ENCODE data around the gene PFDN4.

The PFDN4 gene

DNA sequence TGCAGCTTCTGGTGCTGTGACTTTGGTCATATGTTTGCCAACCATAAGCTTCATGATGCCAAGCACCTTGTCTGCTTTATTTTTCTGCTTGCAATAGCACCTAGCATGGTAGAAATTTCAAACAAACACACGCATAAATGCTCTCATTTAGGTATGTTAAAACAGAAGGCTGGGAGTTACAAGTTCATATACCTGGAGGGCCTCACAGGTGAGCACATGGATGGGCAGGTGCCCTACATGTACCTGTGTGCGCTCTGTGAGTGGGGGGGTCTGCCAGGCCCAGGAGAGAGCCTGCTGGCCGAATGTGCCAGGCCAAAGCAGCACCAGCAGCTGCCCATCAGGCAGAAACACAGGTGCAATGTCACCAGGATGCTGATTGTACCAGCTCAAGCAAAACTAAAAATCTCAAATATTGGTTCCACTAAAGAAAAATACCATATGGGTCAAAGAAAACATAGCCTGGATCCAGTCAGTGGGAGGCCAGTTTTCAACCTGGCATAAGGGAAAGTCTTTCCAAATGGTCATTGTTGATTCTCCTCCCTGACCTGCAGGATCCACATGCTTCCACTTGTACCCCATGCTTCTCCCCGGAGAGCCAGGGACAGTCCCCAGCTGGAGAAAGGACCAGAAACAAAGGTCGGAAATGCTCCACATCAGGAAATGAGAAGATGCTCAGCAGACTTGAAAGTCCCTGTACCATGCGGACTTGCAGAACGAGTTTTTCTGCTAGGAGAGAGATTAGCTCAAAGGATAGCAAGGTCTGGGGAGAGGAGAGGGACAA, 7.2 kb upstream of the PFDN4 start:
- no peak for DNase-seq (ENCODE audit: low spot score)

DNA sequence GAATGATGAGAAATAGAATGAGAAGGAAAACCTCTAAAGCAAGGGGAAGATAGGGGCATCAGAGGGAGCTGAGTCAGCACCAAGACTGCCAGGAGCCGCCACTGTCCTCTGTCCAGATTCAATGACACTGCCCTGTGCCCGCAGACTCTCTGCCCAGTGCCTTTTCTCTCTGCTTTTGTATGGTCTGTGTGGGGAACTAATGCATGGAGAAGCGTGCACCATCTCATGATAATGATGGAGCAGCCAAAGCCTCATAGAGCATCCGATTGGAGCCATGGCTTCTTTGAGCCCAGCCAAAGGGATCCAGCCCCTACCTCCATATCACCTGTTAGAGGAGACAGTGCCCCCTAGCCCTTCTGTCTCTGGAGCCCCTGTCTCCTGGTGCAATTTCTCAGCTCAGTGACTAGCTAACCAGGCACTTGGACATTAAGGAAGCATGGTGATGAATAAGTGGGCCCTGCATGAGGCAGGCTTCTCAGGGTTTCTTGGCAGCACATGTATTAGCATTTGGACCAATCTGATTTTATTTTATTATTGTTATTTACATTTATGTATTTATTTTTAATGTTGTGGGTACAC, 6.5 kb upstream of the PFDN4 start:
- DNase-seq (ENCODE audit: low spot score) = no peak

DNA sequence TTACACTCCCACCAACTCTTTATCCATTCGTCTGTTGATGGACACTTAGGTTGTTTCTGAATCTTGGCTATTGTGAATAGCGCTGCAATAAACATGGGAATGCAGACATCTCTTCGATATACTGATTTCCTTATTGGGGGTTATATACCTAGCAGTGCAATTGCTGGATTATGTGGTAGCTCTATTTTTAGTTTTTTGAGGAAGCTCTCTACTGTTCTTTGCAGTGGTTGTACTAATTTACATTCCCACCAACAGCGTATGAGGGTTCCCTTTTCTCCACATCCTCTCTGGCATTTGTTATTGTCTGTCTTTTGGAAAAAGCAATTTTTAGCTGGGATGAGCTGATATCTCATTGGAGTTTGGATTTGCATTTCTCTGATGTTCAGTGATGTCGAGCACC, 4.6 kb upstream of the PFDN4 start:
- no peak for DNase-seq (ENCODE audit: low spot score)

DNA sequence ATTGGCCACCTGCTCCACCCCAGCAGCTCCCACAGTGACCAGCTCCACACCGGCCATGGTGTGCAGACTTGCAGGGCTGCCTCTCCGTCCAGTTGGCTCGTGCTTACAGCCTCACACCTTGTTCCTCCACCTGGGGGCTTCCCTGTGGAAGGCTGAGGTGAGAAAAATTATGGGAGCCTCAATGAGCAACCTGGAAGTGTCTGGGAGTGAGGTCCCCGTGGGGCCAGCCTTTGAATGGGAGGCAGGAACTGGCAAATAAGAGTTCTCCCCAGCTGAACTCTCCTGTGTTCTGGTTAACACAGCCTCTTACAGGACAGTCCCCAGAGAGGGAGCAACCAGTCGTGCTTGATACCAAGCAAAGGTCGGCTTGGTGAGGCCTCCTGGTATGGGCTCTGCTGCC, 3.8 kb upstream of the PFDN4 start:
- no peak for DNase-seq (ENCODE audit: low spot score)

DNA sequence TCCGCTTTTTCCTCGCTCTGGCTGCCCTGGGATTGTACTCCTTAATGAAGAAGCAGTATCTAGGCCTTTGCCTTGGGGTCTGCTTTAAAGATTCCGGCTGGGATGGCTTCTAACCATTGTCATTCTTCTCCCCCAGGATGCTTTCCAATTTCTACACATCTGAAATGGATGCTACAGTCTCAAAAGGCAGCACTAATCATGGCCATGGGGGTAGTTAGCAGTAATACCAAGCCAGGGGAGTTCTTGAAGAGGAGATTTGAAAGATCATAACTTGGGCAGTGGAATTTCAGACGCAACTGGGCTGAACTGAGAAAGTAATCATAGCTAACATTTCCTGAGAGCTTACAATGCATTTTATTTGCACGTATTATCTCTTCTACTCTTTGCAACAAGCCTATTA, 3.4 kb upstream of the PFDN4 start:
- no peak for DNase-seq (ENCODE audit: low spot score)

DNA sequence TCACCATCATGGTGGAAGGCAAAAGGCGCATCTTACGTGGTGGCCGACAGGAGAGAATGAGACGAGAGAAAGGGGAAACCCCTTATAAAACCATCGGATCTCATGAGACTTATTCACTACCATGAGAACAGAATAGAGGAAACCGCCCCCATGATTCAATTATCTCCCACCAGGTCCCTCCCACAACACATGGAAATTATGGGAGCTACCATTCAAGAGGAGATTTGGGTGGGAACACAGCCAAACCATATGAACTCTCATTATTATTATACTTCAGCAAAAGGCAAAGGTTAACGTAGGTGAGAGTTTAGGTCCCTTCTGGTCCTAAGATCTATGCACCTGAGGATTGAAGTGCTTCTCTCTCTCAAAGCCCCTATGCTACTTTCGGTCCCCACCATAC, 2.4 kb upstream of the PFDN4 start:
- DNase-seq (ENCODE audit: low spot score) = no peak

DNA sequence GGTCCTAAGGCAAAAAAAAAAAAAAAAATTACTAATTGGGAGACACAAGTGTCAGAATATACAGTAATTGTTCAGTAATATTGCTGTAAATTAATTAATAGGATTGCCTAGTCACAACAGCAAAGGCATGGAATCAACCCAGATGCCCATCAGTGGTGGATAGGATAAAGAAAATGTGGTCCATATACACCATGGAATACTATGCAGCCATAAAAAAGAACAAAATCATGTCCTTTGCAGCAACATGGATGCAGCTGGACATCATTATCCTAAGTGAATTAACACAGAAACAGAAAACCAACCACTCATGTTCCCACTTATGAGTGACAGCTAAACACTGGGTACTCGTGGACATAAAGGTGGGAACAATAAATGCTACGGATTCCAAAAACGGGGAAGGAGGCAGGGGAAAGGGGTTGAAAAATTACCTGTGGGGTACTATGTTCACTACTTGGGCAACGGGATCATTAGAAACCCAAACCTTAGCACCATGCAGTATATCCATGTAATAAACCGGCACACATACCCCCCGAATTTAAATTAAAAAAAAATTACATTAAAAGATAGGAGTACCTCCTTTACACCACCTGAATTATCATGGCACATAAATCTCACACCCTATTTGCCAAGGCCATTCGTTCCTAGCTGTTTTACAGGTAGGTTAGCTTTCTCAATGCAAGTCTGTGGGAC, 689 bp upstream of the PFDN4 start:
- DNase-seq (ENCODE audit: low spot score) = no peak

DNA sequence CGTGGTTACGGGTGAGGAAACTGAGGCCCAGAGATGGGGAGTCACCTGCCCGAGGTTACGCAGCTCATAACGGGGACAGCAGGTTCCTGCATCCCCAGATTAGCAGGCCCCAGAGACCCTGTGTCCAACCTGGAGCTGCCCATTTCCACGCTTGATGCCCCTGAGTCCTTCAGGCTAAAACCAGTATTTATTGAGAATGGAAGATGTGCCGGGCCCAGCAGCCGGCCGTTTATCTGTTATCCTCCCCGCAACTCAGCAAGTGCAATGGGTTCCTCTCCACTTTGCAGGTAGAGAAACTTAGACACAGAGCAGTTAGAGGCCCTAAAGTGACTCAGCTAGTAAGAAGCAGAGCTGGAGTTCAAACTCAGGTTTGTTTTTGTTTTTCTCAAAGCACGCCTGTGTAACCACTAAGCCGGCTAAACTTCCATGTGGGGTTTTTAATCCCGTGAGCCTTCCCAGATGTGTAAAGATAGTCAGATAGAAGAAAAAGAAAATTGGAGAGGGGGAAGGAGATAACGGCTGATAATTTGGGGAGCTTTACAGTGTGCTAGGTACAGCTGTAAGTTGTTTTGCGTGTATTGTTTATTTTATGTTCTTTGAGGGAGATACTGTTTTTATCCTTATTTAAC, 775 bp downstream of the PFDN4 start:
- peak; percentile 46 for DNase-seq (ENCODE audit: low spot score)

DNA sequence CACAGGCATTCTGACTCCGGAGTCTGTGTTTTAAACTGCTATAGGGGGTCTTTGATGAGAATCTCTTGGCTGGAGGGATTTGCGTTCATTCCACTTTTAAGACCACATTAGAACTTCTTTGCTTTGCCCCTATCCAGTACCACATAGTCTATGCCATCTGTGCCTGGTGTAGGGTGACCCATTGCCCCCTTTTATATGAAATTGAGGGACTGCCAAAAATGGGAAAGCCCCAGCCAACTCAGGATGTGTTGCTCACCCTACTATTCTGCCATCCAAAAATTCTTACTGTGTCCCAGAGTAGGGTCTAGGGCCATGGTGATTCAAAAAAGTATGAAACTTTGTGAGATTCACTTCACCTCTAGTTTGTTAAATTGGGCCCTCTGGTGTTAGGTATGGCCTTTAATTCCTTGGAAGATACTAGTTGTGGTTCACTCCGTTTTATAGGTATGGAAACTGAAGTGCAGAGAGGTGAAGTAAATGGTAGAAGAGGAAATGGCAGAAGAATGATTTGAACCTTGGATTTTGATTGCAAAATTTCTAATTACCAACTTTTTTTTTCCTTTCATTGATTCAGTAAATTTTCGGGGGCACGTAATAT, 1.4 kb downstream of the PFDN4 start:
- no peak for DNase-seq (ENCODE audit: low spot score)

DNA sequence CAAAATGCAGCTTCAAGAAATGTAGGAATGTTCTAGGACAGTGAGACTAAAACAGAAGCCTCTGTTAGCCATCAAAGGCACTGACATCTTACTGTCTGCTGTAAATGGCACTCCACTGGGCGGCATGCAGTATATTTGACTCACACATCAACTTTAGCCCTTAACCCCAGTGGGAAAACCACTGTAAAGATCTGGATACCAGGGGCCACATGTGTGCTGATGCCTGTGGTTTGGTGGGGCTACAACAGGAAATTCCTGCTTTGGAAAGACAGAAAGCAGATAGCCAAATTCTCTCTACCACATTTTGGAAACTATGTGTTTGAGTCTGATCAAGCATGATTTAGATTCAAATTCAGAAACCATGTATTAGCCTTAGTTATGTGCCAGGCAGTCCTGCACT, 4.3 kb downstream of the PFDN4 start:
- no peak for DNase-seq (ENCODE audit: low spot score)

DNA sequence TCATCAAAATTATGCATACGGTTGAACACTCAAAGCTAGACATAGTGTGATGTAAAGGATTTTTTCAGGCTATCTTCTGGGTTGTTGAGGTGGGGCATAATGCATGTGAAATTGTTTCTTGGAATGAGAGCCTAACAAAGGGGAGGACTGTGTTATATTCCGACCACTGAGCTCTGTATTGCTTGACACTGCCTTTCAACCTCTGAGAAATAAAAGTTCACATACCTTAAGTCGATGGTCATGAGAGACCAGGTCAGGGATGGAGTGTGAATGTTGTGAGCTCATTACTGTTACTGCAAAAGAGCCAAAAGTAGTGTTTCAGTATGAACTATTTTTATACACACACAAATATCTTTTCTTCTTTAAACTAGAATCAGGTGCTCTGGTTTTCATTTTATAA, 5.0 kb downstream of the PFDN4 start:
- DNase-seq (ENCODE audit: low spot score) = no peak

DNA sequence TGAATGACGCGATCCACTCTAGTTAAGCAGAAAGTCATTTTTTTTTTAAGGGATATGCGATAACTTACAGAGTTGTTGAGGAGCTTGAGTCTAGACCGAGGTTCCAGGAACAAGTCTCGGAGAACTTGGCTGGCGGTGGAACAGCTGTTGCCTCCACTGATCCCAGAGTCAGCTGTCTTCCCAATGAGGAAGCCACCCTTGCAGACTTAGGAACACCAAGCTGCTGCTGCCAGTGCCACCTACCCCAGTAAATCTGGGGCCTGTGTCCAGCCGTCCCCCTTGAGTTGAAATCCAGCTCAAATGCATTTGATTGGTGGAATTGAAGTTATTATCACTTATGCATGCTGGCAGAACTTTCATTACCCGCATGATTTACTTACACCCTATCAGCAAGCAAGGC, 6.7 kb downstream of the PFDN4 start:
- no peak for DNase-seq (ENCODE audit: low spot score)

DNA sequence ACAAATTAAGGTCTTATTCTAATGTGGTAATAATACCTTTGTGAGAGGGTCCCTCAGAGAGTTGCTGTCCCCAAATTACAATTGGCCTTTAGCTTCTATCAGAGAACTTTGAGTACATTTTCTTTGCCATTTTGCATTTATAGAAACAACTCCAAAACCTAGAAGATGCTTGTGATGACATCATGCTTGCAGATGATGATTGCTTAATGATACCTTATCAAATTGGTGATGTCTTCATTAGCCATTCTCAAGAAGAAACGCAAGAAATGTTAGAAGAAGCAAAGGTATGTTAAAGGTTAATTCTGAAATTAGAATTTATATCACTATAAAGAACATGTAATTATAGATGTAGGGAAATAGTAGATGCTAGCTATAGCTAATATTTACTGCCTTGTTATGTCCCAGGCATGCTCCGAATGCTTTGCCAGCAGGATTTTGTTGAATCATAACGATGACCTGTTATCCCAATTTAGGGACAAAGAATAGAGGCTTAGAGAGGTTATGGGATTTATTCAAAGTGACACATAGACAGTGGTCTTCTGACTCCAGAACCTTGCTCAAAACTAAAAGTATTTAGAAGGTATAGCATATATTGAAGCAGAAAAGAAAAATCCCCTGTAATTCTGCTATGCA, 7.4 kb downstream of the PFDN4 start:
- DNase-seq (ENCODE audit: low spot score) = no peak

DNA sequence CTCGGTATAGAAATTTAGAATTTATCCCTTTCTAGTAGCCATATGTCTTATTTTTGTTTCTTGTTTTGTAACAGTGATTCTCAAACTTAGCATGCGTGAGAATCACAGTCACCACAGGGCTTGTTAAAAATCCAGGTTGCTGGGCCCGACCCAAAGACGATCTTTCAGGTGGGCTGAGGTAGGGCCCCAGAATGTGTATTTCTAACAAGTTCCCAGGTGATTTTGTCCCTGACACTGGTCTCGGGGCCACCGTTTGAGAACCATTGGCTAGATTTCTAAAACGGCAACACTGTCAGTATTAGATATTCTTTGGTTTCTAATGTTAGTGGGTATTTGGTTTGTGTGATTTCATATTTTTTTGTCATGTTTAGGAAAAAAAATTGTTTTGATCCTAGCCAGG, 9.9 kb downstream of the PFDN4 start:
- DNase-seq (ENCODE audit: low spot score) = no peak

DNA sequence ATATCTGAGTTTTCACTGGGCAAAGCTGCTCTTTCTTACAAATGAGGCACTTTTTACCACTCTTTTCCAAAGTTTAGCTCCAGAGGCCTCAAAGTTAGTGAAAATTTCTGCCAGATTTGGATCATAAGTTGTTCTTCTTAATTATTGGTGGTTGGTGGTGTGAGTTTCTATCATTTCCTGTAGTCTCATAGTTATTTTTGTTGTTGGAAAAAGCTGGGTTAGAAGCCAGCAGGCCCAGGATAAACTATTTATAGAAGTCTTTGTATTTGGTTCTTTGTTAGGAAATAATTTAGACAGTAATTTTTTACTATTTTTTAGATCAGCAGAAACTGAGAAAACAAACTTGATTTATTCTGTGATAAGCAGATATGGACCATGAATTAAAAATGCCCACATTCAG, 10.6 kb downstream of the PFDN4 start:
- DNase-seq (ENCODE audit: low spot score) = no peak

DNA sequence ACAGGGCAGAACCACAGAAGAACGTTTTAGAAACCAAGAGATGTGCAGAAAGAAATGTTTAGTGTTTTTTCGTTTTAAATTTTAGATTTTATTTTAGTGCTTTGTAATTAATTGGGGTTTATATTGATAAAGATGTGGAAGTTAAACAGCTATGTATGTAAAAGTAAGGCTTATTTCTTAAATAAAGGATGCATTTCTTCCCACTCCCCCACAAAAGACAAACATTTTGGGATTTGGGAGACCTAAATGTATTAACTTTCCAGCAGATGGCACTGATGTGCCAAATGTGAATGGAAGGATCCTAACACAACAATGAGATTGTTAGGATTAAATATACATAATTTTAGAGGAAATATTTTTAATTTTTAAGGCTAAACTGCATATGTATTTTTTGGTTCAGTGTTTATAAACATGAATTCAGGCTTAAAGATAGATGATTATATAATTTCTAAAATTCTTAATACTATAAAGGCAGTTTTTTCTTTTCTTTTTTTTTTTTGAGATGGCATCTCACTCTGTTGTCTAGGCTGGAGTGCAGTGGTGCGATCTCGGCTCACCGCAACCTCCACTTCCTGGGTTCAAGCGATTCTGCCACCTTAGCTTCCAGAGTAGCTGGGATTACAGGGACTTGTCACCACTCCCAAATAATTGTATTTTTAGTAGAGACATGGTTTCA, 12.0 kb downstream of the PFDN4 start:
- DNase-seq (ENCODE audit: low spot score) = no peak

DNA sequence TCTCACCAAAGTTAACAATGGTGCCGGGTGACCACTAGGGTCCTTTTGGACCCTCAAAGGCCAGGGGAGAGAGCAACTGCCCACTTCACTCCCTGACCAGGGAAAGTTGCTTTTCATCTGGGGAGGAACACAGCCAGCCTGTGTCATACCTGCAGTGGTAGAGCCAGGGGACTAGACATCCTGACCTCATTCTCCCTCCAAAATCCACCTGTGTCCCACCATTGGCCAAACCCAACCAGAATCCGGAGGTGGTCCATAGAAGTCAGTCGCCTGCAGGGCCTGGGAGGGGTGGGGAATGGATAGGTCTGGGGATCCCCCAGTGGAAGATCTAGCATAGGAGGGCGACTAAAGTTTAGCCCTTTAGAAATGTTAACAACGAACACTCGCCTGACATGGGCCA, 12.8 kb downstream of the PFDN4 start:
- DNase-seq (ENCODE audit: low spot score) = no peak

DNA sequence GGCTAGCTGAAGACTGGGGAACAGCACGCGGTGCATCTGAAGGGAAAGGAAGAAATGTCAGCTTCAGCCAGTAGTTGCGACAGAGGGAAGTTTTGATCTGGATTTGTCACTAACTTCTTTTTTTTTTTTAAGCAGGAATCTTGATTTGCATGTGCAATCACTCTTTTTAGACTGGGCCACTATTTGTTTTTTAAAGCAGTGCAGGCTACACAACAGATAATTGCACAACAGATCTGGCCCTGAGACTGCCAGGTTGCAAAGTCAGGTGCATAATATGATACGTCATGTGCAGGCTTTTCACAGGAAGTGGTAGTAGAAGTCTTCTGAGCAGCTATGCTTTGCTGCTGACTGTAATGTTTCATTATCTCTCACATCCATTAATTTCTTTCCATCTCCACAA, 13.5 kb downstream of the PFDN4 start:
- DNase-seq (ENCODE audit: low spot score) = no peak

DNA sequence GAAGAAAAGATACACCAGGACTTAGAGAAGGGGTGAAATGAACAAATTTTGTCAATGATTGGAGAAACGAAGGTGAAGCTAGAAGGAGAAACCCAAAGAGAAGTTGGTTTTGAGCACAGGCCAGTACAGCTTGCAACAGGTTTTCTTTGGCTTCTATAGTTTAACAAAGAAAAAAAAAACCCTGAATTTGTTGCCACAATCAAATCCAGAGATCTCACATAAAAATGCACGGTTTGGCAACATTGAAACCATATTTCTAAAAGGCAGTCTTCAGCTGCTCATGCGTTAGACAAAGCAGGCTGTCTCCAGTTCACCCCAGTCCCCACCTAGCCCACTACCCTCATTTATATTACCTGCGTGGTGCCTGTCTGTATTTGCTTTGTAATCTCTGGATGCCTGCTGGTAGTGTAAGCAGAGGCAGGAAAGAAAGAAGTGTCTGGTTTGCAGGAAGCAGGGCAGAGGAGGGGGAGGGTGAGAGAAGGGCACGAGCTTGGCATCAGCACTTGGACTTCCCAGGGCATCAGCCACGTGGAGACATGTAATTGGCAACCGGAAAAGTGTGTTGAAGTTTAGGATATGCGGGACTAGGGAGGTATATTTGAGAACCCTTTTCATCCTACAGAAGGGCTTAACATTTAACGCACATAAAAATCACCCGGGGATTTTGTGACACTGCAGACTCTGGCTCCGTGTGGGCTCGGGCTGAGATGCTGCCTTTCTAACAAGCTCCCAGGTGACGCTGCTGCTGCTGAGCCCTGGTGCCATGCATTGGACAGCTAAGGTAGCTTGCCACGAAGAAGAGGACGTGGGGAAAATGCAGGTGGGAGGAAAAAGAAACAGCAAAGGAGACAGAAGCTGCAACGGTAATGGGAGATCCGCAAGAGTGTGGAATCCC, 14.4 kb downstream of the PFDN4 start:
- DNase-seq (ENCODE audit: low spot score) = no peak

DNA sequence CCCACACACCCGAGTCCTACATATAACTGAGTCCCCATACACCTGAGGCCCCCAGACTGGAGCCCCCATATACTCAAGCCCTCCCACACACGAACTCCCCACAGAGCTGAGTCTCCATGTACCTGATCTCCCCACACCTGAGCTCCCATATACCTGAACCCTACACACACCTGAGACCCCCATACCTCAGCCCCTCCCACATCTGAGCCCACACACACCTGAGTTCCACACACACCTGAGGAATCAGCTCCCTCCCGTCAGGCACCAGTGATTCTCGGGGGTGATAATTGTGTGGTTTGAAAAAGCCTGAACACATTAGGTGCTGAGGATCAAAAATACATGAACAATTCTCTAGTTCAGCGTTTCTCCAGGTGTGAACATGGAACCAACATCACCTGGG, 15.4 kb downstream of the PFDN4 start:
- no peak for DNase-seq (ENCODE audit: low spot score)

DNA sequence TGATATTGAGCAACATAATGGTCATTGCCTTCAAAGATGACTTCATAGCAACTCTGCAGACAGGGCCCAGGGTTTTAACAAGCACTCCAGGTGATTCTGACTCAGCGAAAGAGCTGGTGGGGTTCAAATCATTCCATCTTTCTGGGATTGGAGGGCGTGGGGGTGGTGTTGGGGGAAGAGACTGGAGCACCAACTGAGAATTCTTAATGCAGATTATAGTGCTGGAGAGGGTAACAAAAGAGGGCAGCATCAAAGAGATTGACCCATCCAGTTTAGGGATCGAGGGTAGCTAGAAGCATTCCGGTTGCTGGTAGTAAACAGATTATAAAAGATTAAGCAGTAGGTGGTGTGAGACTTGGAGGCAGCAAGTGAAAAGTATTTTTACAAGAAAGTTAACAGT, 15.9 kb downstream of the PFDN4 start:
- no peak for DNase-seq (ENCODE audit: low spot score)

All from hematopoietic multipotent progenitor cell treated with erythropoietin and hydrocortisone succinate and interleukin-3 and kit ligand, for 15 days (in vitro differentiated cells).